GM23338 (cell line): ENCODE data around the gene PPFIBP1. TPM values are rescaled to one million over a fixed set of nuclear protein-coding genes. Genes with fewer than 3 reads are reported as not detected.

ENCODE experiments used
- ATAC-seq: fragments of 200-7000 bp; cut with Tn5 transposase; 3 replicates; pipeline ENCODE4 v1.9.1; 2020
- DNase-seq: peaks from one replicate; pipeline ENCODE4 v3.0.0-alpha.2; 2015; ENCODE audit warnings: low spot score
- H2AFZ ChIP-seq: fragments of 200-600 bp; sonication (generic); 2 replicates; pipeline ENCODE4 v1.8.0; 2016; ENCODE audit warnings: antibody characterized with exemption, mild to moderate bottlenecking, moderate library complexity
- H3F3A ChIP-seq: fragments of 200-600 bp; sonication (generic); replicated peaks from 2 replicates; pipeline ENCODE4 v1.8.0; 2017; ENCODE audit warnings: antibody characterized with exemption, mixed run types, low read depth
- H3K27ac ChIP-seq: fragments of 200-600 bp; sonication (generic); 2 replicates; pipeline ENCODE4 v1.6.1; 2016; ENCODE audit warnings: low read depth
- H3K27me3 ChIP-seq: fragments of 200-600 bp; sonication (generic); 2 replicates; pipeline ENCODE4 v1.8.0; 2016; ENCODE audit warnings: mild to moderate bottlenecking, mixed run types, moderate library complexity; ENCODE audit not compliant: insufficient read depth
- H3K36me3 ChIP-seq: fragments of 200-600 bp; sonication (generic); 2 replicates; pipeline ENCODE4 v1.8.0; 2016; ENCODE audit warnings: mild to moderate bottlenecking; ENCODE audit not compliant: insufficient read depth
- H3K4me1 ChIP-seq: fragments of 200-600 bp; sonication (generic); 2 replicates; pipeline ENCODE4 v1.8.0; 2016; ENCODE audit warnings: mild to moderate bottlenecking, moderate library complexity; ENCODE audit not compliant: insufficient read depth
- H3K4me2 ChIP-seq: fragments of 200-600 bp; sonication (generic); 2 replicates; pipeline ENCODE4 v1.7.1; 2017; ENCODE audit warnings: mixed run types
- H3K4me3 ChIP-seq: fragments of 200-600 bp; sonication (generic); 2 replicates; pipeline ENCODE4 v1.6.1; 2016; ENCODE audit warnings: mixed run types
- H3K79me2 ChIP-seq: fragments of 200-600 bp; sonication (generic); replicated peaks from 2 replicates; pipeline ENCODE4 v1.8.0; 2017; ENCODE audit warnings: mild to moderate bottlenecking; ENCODE audit not compliant: insufficient read depth
- H3K9me2 ChIP-seq: fragments of 200-600 bp; sonication (generic); 2 replicates; pipeline ENCODE4 v1.8.0; 2017; ENCODE audit not compliant: insufficient read depth
- H4K20me1 ChIP-seq: fragments of 200-600 bp; sonication (generic); replicated peaks from 2 replicates; pipeline ENCODE4 v1.8.0; 2017; ENCODE audit warnings: mild to moderate bottlenecking; ENCODE audit not compliant: insufficient read depth
- H3K27ac Mint-ChIP-seq: 2 replicates; pipeline ENCODE4 v1.8.0; 2020; ENCODE audit warnings: inconsistent platforms, mild to moderate bottlenecking, moderate library complexity, mixed read lengths
- H3K27me3 Mint-ChIP-seq: 3 replicates; pipeline ENCODE4 v1.8.0; 2022; ENCODE audit warnings: low read depth, mild to moderate bottlenecking, moderate library complexity, mixed read lengths, inconsistent platforms; ENCODE audit not compliant: insufficient read depth, poor library complexity
- H3K36me3 Mint-ChIP-seq: 3 replicates; pipeline ENCODE4 v1.8.0; 2021; ENCODE audit warnings: low read depth, mild to moderate bottlenecking, inconsistent platforms, moderate library complexity, mixed read lengths
- H3K4me1 Mint-ChIP-seq: 3 replicates; pipeline ENCODE4 v1.8.0; 2020; ENCODE audit warnings: mild to moderate bottlenecking, inconsistent platforms, mixed read lengths
- H3K4me3 Mint-ChIP-seq: 3 replicates; pipeline ENCODE4 v1.8.0; 2021; ENCODE audit warnings: moderate library complexity, mild to moderate bottlenecking, inconsistent platforms, mixed read lengths
- H3K9me3 Mint-ChIP-seq: 3 replicates; pipeline ENCODE4 v1.8.0; 2020; ENCODE audit warnings: moderate library complexity, mild to moderate bottlenecking, inconsistent platforms, mixed read lengths
- CREB1 ChIP-seq: fragments of 250-450 bp; sonication (Bioruptor Pico); IDR thresholded peaks from 2 replicates; pipeline ENCODE4 v1.5.0; 2020; ENCODE audit warnings: low read depth, mild to moderate bottlenecking, moderate library complexity
- EZH2 ChIP-seq: fragments of 200-600 bp; sonication (generic); IDR thresholded peaks from one replicate; pipeline ENCODE4 v1.8.0; 2017; ENCODE audit warnings: antibody characterized with exemption, mild to moderate bottlenecking, low read depth; ENCODE audit not compliant: unreplicated experiment
- NANOG ChIP-seq: IDR thresholded peaks from 2 replicates; pipeline ENCODE4 v1.6.1; 2016; ENCODE audit warnings: antibody characterized with exemption, borderline replicate concordance
- ZNF114 ChIP-seq: fragments of 250-450 bp; sonication (Bioruptor Pico); IDR thresholded peaks from 2 replicates; pipeline ENCODE4 v1.5.0; 2020; ENCODE audit warnings: mild to moderate bottlenecking, moderate library complexity
- ZNF331 ChIP-seq: fragments of 250-450 bp; sonication (Bioruptor Pico); IDR thresholded peaks from 2 replicates; pipeline ENCODE4 v1.5.0; 2020; ENCODE audit warnings: low read depth, mild to moderate bottlenecking, moderate library complexity
- polyA plus RNA-seq: library from polyadenylated mRNA; unstranded; fragments of >200 nt; fragmentation: Nextera tagmentation; extraction: Ambion mirVana; gene quantifications from 2 replicates; pipeline ENCODE4 v1.2.1, GENCODE V29; 2016
- total RNA-seq: library from RNA; depleted of rRNA; stranded (reverse); fragments of >200 nt; shearing (Covaris generic); gene quantifications from 2 replicates; pipeline ENCODE4 v1.2.3, GENCODE V29; 2014
- TF ChIP-seq, protein P1 (sequence below), 2 experiments: fragments of 200-600 bp in 1 of 2; sonication (generic) in 1 of 2; conservative IDR thresholded peaks; 2 replicates each; pipeline versions ENCODE4 v1.5.1 to v1.6.1; 2016 to 2017; ENCODE audit warnings: antibody characterized with exemption in 2 of 2, low read depth in 2 of 2, mild to moderate bottlenecking in 2 of 2, moderate library complexity in 1 of 2
- TF ChIP-seq, protein P2 (sequence below): IDR thresholded peaks from one replicate; pipeline ENCODE4 v1.6.1; 2018; ENCODE audit warnings: antibody characterized with exemption; ENCODE audit not compliant: unreplicated experiment
- TF ChIP-seq, protein P3 (sequence below): IDR thresholded peaks from 2 replicates; pipeline ENCODE4 v1.6.1; 2016; ENCODE audit warnings: antibody characterized with exemption

PPFIBP1 gene
- total and polyA plus RNA-seq, 2 experiments from 2014 or later: 33.2 to 41.9 TPM

- no peak for TF ChIP-seq NANOG
- no peak for TF ChIP-seq ZNF114 (CRISPR knock-in tag)
- TF ChIP-seq CREB1 (CRISPR knock-in tag): no peak
Observed at GRCh38 chr12:27606986-27607385, 83.0 kb downstream of the PPFIBP1 start (continued).

DNA sequence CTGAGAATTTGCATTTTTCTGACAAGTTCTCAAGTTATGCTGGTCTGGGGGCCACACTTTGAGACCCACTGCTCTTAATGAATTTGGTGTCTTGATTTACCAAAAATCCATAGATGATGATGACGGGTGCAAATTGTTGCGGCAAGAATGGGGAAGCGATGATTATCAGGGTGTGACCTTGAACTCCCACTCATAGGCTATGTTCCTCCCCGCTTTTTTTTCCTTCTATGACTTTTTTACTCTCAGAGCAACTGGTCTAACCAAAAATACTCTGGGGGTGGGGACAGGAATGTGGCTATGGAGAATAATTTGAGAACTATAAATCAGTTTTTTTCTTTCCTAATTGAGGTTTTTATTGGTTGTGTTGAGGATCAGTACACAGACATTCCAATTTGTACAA, 83.6 kb downstream of the PPFIBP1 start:
- H3K9me2 ChIP-seq: no peaks in the 10 kb centered on the region
- Mint-ChIP-seq H3K27ac (no peak overlapping the region), H3K27me3 (no peaks in the 10 kb centered on the region), H3K36me3 (peaks cover 10% of the 10 kb centered on the region), H3K4me3 (no peak overlapping the region), H3K4me1 (peaks cover 3% of the 10 kb centered on the region; the same call in 1 of the 3 replicates), H3K9me3 (peaks cover 4% of the 10 kb centered on the region; the same call in 2 of the 3 replicates)
- ATAC-seq (no peak), DNase-seq (no peak)
- H3K4me2 ChIP-seq: no peak overlapping the region
- H3K4me1 ChIP-seq: no peaks in the 10 kb centered on the region
- 0 out of 2 replicates have a peak, but pooled peaks cover 4% of the 10 kb centered on the region for H3K79me2 ChIP-seq
- H3K36me3 ChIP-seq: 0 out of 2 replicates have a peak, but pooled peaks cover 5% of the 10 kb centered on the region
- H2AFZ ChIP-seq: no peak overlapping the region
- H4K20me1 ChIP-seq: no peaks in the 10 kb centered on the region
- no peak overlapping the region for H3K4me3 ChIP-seq
- H3K27me3 ChIP-seq: no peaks in the 10 kb centered on the region
- H3K27ac ChIP-seq: no peak overlapping the region
- TF ChIP-seq, protein P1, sequence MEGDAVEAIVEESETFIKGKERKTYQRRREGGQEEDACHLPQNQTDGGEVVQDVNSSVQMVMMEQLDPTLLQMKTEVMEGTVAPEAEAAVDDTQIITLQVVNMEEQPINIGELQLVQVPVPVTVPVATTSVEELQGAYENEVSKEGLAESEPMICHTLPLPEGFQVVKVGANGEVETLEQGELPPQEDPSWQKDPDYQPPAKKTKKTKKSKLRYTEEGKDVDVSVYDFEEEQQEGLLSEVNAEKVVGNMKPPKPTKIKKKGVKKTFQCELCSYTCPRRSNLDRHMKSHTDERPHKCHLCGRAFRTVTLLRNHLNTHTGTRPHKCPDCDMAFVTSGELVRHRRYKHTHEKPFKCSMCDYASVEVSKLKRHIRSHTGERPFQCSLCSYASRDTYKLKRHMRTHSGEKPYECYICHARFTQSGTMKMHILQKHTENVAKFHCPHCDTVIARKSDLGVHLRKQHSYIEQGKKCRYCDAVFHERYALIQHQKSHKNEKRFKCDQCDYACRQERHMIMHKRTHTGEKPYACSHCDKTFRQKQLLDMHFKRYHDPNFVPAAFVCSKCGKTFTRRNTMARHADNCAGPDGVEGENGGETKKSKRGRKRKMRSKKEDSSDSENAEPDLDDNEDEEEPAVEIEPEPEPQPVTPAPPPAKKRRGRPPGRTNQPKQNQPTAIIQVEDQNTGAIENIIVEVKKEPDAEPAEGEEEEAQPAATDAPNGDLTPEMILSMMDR (conservative IDR thresholded peaks at IDR 0.05; ENCODE audit: low read depth in 2 of 2): no peak
- TF ChIP-seq ZNF114 (CRISPR knock-in tag) (no peak), ZNF331 (CRISPR knock-in tag) (no peak), EZH2 (no peak), NANOG (no peak), CREB1 (CRISPR knock-in tag) (no peak)
- TF ChIP-seq, protein P2, sequence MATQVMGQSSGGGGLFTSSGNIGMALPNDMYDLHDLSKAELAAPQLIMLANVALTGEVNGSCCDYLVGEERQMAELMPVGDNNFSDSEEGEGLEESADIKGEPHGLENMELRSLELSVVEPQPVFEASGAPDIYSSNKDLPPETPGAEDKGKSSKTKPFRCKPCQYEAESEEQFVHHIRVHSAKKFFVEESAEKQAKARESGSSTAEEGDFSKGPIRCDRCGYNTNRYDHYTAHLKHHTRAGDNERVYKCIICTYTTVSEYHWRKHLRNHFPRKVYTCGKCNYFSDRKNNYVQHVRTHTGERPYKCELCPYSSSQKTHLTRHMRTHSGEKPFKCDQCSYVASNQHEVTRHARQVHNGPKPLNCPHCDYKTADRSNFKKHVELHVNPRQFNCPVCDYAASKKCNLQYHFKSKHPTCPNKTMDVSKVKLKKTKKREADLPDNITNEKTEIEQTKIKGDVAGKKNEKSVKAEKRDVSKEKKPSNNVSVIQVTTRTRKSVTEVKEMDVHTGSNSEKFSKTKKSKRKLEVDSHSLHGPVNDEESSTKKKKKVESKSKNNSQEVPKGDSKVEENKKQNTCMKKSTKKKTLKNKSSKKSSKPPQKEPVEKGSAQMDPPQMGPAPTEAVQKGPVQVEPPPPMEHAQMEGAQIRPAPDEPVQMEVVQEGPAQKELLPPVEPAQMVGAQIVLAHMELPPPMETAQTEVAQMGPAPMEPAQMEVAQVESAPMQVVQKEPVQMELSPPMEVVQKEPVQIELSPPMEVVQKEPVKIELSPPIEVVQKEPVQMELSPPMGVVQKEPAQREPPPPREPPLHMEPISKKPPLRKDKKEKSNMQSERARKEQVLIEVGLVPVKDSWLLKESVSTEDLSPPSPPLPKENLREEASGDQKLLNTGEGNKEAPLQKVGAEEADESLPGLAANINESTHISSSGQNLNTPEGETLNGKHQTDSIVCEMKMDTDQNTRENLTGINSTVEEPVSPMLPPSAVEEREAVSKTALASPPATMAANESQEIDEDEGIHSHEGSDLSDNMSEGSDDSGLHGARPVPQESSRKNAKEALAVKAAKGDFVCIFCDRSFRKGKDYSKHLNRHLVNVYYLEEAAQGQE: no peak
- TF ChIP-seq, protein P3, sequence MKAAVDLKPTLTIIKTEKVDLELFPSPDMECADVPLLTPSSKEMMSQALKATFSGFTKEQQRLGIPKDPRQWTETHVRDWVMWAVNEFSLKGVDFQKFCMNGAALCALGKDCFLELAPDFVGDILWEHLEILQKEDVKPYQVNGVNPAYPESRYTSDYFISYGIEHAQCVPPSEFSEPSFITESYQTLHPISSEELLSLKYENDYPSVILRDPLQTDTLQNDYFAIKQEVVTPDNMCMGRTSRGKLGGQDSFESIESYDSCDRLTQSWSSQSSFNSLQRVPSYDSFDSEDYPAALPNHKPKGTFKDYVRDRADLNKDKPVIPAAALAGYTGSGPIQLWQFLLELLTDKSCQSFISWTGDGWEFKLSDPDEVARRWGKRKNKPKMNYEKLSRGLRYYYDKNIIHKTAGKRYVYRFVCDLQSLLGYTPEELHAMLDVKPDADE: no peak
- H3F3A ChIP-seq: no peaks in the 10 kb centered on the region
